H1 (cell line): ENCODE data around the gene SERP1.

Experiments
- CTCF ChIP-seq, 3 experiments: IDR thresholded peaks; 1 replicate in 2 of 3; 2 replicates in 1 of 3; pipeline versions ENCODE4 v1.5.1 to v1.6.1; 2011; ENCODE audit warnings: low read length in 3 of 3, mild to moderate bottlenecking in 3 of 3, inconsistent platforms in 2 of 3, low read depth in 1 of 3, moderate library complexity in 1 of 3; ENCODE audit not compliant: insufficient read depth in 1 of 3; ENCODE audit errors: control extremely low read depth in 1 of 3
- KDM1A ChIP-seq: fragments of 200-600, 300-600 bp; sonication (generic); IDR thresholded peaks from 2 replicates; pipeline ENCODE4 v1.7.1; 2016; ENCODE audit warnings: mild to moderate bottlenecking, low read length, borderline replicate concordance
- POLR2AphosphoS5 ChIP-seq: IDR thresholded peaks from 2 replicates; pipeline ENCODE4 v1.6.1; 2011; ENCODE audit warnings: low read depth, low read length
- TAF1 ChIP-seq: IDR thresholded peaks from 2 replicates; pipeline ENCODE4 v1.6.1; 2011; ENCODE audit warnings: mild to moderate bottlenecking, low read depth, low read length
- USF2 ChIP-seq: IDR thresholded peaks from 2 replicates; pipeline ENCODE4 v1.6.1; 2011; ENCODE audit warnings: low read length, improper control_type of control experiment

- TF ChIP-seq POLR2AphosphoS5 (no peak), TAF1 (no peak), CTCF (IDR thresholded peaks at IDR 0.05; ENCODE audit: control extremely low read depth in 1 of 3, insufficient read depth in 1 of 3, low read depth in 1 of 3, low read length in 3 of 3) (no peak; a peak in 1 of 4 replicates), KDM1A (no peak), USF2 (no peak)
These were observed 17.9 kb downstream of the SERP1 start for GRCh38 chr3:150528354-150528797.
